ENCODE measurements around the gene DPH1.

DNA sequence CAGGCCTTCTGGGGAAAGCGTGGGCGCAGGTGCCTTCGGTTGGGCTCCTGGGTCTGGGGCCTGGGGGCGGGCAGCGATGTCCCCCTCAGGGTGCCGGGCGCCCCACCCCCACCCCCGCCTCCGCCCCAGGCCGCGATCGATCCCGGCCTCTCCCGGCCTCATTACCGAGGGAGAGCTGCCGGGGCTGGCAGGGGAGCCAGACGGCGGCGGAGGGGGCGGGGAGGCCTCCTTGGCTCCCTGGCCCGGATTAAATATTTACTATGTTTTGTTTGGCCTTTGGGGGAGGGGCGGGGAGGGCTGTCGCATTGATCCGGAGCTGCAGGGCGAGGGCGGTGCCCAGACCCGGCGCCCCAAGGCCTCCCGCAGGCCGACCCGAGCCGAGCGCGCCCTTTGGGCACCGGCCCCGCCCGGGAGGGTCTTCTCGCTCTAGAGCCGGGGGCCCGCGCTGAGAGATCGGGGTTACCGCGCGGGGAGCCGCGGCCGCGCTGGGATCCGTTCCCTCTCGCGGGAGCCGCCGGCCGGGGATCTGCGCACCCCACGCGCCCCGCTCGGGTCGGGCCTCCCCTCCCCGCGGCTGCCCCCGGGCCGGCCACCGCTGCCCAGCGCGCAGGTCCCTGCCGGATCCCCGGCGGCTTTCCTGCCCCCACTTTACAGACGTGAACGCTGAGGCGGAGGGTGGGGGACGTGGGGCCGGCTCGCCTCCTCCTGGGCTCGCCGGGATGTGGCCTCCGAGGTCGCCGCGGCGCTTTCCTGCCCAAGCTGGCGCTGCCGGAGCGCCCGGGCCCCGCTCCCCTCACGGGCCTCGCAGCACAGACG, 31.8 kb upstream of the DPH1 start:
- TF ChIP-seq TCF7L2 (IDR thresholded peaks at IDR 0.05; ENCODE audit: borderline replicate concordance, low read depth, low read length) (no peak), KLF8 (tag by site-specific recombination; IDR thresholded peaks at IDR 0.05) (no peak), ZNF133 (tag by site-specific recombination; IDR thresholded peaks at IDR 0.05) (no peak)
- TF ChIP-seq, protein P1, sequence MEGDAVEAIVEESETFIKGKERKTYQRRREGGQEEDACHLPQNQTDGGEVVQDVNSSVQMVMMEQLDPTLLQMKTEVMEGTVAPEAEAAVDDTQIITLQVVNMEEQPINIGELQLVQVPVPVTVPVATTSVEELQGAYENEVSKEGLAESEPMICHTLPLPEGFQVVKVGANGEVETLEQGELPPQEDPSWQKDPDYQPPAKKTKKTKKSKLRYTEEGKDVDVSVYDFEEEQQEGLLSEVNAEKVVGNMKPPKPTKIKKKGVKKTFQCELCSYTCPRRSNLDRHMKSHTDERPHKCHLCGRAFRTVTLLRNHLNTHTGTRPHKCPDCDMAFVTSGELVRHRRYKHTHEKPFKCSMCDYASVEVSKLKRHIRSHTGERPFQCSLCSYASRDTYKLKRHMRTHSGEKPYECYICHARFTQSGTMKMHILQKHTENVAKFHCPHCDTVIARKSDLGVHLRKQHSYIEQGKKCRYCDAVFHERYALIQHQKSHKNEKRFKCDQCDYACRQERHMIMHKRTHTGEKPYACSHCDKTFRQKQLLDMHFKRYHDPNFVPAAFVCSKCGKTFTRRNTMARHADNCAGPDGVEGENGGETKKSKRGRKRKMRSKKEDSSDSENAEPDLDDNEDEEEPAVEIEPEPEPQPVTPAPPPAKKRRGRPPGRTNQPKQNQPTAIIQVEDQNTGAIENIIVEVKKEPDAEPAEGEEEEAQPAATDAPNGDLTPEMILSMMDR (tag by site-specific recombination; IDR thresholded peaks at IDR 0.05) = no peak

All from HEK293 (cell line).